Heart left ventricle (tissue), 13 donors: ENCODE results near the gene ACE.

Source experiments
- POLR2A ChIP-seq, 2 donors: fragments of 450-650 bp; IDR thresholded peaks; one replicate each; pipeline ENCODE4 v1.6.1; 2017; ENCODE audit warnings: antibody characterized with exemption in 2 of 2, mild to moderate bottlenecking in 2 of 2, moderate library complexity in 2 of 2
- TF ChIP-seq, protein P1 (sequence below), 12 donors: fragments of 200-600 bp; sonication (generic) in 4 of 12; IDR thresholded peaks; one replicate each; pipeline versions ENCODE4 v1.5.0 to v1.8.0; 2018 to 2022; ENCODE audit warnings: antibody characterized with exemption in 12 of 12, mild to moderate bottlenecking in 5 of 12
- donor health status: ischemic (EF 13 %, LVEDD 7.1; RV severe dilation, severe dysfunction).
- donor health status: DM: no; HTN: yes; CAD: no.
- donor health status: DM: no; HTN: no; CAD: no.
- donor health status: ischemic (EF 25% LVEDD 6.9; RV normal size, moderate dysfunction).
- donor health status: ischemic (EF 25% LVEDD 5.7; RV mildly dilated, moderate dysfunction).
- donor health status: ischemic (EF 35%, LVEDD 5.7; RV mildly dilated, moderate dysfunction).
- donor health status: nonischemic (EF 11% LVEDD 7.7; RV severe dilation, severe dysfunction).
- donor health status: DM: yes; HTN: yes; CAD: no.
- donor health status: PGD.
- donor health status: ischemic (EF 29% LVEDD 5.4; RV normal size, mild dysfunction).
- donor health status: nonischemic (EF 23%, LVEDD 6.1; RV moderate dilation, normal function).

DNA sequence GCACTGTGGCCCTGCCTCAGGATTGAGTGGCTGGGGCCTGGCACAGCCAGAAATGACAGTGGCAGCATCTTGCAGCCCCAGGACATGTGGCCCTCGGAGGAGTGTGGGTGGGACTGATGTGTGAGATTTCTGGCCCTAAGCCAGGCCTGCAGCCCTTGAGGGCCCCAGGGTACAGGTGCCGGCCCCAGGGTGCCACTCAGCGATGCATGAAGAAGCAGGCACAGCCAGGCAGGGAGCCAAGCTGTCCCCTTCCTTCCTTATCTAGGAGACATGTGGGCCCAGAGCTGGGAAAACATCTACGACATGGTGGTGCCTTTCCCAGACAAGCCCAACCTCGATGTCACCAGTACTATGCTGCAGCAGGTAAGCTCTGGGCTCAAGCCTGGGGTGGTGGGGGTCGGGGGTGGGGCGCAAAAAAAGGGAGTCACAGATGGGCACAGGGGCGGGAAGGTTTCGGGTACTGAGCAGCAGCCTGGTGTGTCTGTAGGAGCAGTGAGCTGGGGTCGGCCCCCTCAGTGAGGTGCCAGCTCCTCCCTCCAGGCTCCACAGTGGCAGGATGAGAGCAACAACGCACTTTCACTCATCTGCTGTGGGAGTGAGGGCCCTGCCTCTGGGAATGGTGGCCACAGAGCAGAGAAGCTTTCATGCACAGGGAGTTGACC, 4.1 kb downstream of the ACE start:
- TF ChIP-seq, protein P1, sequence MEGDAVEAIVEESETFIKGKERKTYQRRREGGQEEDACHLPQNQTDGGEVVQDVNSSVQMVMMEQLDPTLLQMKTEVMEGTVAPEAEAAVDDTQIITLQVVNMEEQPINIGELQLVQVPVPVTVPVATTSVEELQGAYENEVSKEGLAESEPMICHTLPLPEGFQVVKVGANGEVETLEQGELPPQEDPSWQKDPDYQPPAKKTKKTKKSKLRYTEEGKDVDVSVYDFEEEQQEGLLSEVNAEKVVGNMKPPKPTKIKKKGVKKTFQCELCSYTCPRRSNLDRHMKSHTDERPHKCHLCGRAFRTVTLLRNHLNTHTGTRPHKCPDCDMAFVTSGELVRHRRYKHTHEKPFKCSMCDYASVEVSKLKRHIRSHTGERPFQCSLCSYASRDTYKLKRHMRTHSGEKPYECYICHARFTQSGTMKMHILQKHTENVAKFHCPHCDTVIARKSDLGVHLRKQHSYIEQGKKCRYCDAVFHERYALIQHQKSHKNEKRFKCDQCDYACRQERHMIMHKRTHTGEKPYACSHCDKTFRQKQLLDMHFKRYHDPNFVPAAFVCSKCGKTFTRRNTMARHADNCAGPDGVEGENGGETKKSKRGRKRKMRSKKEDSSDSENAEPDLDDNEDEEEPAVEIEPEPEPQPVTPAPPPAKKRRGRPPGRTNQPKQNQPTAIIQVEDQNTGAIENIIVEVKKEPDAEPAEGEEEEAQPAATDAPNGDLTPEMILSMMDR (IDR thresholded peaks at IDR 0.05), result no peak
- TF ChIP-seq POLR2A (IDR thresholded peaks at IDR 0.05), result no peak
